ENCODE results near the gene DDC.
"Not testable (repeated sequence)": the region's sequence is repeated elsewhere in the genome, so short reads cannot be mapped to it uniquely, and the experiment has no call there.

Gene DDC

GRCh38 chr7:50529093-50529862 is 35.9 kb downstream of the DDC start:
- no peak for TF ChIP-seq Cebpa-rat (IDR thresholded peaks at IDR 0.05)

DNA sequence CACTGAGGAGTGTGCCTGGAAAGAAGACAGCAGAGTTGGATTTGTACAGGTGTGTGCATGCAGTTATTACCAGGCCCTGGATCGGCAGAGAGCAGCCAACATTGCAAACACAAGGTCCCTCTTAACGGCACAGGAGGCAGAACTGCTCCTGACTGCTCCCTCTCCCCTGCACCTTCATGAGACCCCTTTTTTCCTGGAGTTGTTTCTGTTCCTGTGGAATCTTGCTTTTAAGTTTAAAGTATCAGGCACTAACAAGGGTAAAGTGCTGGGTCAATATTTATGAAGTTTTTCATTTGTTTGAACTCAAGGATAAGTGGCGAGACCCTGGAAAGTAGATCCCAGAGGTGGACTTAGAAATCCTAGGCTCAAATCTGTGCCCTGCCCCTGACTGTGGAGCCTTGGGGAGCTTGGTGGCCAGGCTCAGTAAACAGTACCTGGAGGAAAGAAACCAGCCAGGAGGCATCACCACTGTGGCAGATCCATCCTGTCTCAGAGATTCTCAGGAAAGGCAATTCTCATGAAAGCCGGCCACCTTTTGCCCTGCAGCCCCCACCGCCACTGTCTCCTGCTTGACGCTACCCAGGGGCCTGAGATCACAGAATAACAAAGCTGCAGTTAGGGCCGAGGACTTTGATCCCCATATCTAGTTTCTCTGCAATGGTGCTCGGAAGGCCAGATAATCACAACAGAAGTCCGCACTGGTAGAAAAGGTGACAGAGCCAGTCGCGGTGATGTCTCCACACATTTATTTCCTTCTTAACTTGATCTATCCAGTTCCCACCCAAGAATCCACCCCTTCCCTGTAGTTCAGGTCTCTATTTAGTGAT is 36.7 kb downstream of the DDC start:
- no peak for TF ChIP-seq Cebpa-rat (IDR thresholded peaks at IDR 0.05)
- H4K20me1 ChIP-seq: no peaks in the 10 kb centered on the region
- no peaks in the 10 kb centered on the region for H3K36me3 ChIP-seq
- H3K4me1 ChIP-seq: no peaks in the 10 kb centered on the region
- H3K4me2 ChIP-seq: no peak overlapping the region
- no peak overlapping the region for H3K4me3 ChIP-seq
- no peaks in the 10 kb centered on the region for H3K9me3 ChIP-seq
- no peaks in the 10 kb centered on the region for H3K27me3 ChIP-seq
- H3K9ac ChIP-seq: no peak overlapping the region
- no peak overlapping the region for H3K27ac ChIP-seq

More at GRCh38 chr7:50529093-50529862, 35.9 kb downstream of the DDC start:
- H3K36me3 ChIP-seq: no peaks in the 10 kb centered on the region
- no peaks in the 10 kb centered on the region for H3K9me3 ChIP-seq
- H4K20me1 ChIP-seq: no peaks in the 10 kb centered on the region
- no peaks in the 10 kb centered on the region for H3K27me3 ChIP-seq
- no peak overlapping the region for H3K27ac ChIP-seq
- no peaks in the 10 kb centered on the region for H3K4me1 ChIP-seq
- H3K4me2 ChIP-seq: no peak overlapping the region
- no peak overlapping the region for H3K9ac ChIP-seq
- no peak overlapping the region for H3K4me3 ChIP-seq

DNA sequence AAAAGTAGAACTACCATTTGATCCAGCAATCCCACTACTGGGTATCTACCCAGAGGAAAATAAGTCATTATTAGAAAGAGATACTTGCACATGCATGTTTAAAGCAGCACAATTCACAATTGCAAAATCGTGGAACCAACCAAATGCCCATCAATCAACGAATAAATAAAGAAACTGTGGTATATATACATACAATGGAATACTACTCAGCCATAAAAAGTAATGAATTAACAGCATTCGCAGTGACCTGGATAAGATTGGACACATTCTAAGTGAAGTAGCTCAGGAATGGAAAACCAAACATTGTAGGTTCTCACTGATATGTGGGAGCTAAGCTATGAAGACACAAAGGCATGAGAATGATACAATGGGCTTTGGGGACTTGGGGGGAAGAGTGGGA is 45.9 kb downstream of the DDC start:
- H3K4me2 ChIP-seq, H4K20me1 ChIP-seq, H3K36me3 ChIP-seq, H3K27ac ChIP-seq, H3K4me3 ChIP-seq, H3K9ac ChIP-seq, H3K27me3 ChIP-seq, H3K4me1 ChIP-seq: not testable (repeated sequence)
- H3K9me3 ChIP-seq: peaks cover 17% of the 10 kb centered on the region; the same call in 1 of the 2 replicates

DNA sequence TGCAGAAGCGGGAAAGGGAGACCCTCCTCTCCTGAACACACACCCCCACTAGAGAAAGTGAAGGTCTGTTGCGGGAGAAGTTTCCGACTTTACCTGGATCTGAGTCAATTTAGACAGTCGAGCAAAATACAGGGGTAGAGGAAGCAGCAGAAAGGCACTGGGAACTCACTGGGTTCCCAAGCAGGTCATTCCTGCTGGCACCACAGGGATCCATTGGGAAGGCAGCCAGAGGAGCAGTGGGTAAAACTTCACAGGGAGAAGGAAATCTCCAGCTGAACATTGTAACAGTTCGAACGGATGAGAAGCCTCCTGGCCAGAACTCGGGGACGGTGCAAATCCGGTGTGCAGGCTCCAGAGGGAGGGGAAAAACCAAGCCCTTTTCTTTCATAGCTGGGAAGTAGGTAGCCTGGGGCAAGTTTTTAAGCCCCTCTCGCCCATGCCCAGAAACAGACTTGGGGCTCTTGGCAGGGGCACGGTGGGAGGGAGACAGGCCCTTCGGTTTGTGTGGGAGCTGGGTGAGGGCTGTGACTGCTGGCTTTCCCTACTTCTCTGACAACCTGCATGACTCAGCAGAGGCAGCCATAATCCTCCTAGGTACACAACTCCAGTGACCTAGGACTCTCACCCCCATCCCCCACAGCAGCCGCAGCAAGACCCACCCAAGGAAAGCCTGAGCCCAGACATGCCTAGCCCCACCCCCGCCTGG is 51.9 kb downstream of the DDC start:
- no peaks in the 10 kb centered on the region for H4K20me1 ChIP-seq
- H3K27me3 ChIP-seq: no peaks in the 10 kb centered on the region
- no peak overlapping the region for H3K27ac ChIP-seq
- peaks cover 12% of the 10 kb centered on the region; the same call in 1 of the 2 replicates for H3K9me3 ChIP-seq
- H3K4me1 ChIP-seq: peaks cover 10% of the 10 kb centered on the region
- TF ChIP-seq Cebpa-rat (IDR thresholded peaks at IDR 0.05): no peak
- H3K9ac ChIP-seq: no peak overlapping the region
- H3K4me3 ChIP-seq: no peak overlapping the region
- H3K36me3 ChIP-seq: no peaks in the 10 kb centered on the region
- H3K4me2 ChIP-seq: peak overlapping the region; percentile 36

DNA sequence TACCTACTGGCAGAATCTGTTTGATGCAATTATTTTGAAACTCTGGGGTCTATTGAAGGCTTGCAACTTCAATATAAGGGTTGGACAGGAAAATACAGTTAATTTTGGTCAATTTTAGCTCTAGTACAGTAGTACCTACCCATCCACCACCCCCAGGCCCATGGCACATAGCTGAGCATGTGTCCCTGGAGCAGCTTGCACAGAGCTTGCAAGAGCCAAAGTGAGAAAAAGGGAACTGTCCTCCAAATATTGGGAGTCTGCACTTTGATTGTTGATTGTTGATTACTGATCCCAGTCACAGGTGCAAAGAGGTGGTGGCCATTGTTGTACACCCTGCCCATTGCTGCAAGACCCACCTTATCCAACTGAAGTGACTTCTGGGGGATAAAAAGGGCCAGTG is 52.8 kb downstream of the DDC start:
- Histone ChIP-seq H3K36me3 (no peaks in the 10 kb centered on the region), H3K9me3 (peaks cover 2% of the 10 kb centered on the region; the same call in 1 of the 2 replicates), H3K27me3 (no peaks in the 10 kb centered on the region), H3K4me3 (no peak overlapping the region), H3K4me2 (peak overlapping the region; percentile 36), H3K4me1 (peaks cover 15% of the 10 kb centered on the region), H4K20me1 (no peaks in the 10 kb centered on the region), H3K27ac (no peak overlapping the region), H3K9ac (no peak overlapping the region)
- no peak for TF ChIP-seq Cebpa-rat (IDR thresholded peaks at IDR 0.05)

DNA sequence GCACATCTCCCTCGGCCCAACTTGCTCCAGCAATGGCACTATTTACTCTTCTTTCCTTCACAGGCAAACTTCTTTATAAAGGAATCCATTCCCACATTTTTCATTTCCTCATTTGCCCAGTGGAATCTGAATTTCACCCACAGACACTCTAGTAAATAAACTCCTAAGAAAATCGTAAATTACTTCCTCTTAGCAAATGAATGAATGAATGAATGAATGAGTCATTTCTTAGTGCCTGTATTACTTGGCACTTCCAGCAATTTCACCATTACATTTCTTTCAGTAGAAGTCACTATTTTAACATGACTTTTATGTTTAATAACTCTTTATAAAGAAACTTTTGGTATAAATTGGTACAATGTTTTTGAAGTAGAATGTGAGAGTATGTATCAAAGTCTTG is 55.7 kb downstream of the DDC start:
- Histone ChIP-seq H3K27me3 (no peaks in the 10 kb centered on the region), H3K9me3 (no peaks in the 10 kb centered on the region), H3K27ac (no peak overlapping the region)

GRCh38 chr7:50508471-50508943 is 56.7 kb downstream of the DDC start:
- Histone ChIP-seq H3K9me3 (no peaks in the 10 kb centered on the region), H3K4me2 (no peak overlapping the region), H4K20me1 (no peaks in the 10 kb centered on the region), H3K27ac (no peak overlapping the region), H3K4me1 (peaks cover 27% of the 10 kb centered on the region), H3K4me3 (no peak overlapping the region), H3K27me3 (no peaks in the 10 kb centered on the region), H3K9ac (no peak overlapping the region), H3K36me3 (no peaks in the 10 kb centered on the region)
- no peak for TF ChIP-seq Cebpa-rat (IDR thresholded peaks at IDR 0.05)

More for the DNA sequence above, 55.7 kb downstream of the DDC start:
- Histone ChIP-seq H3K36me3 (no peaks in the 10 kb centered on the region), H3K4me3 (no peak overlapping the region), H3K4me1 (peaks cover 27% of the 10 kb centered on the region), H3K9ac (no peak overlapping the region), H3K4me2 (no peak overlapping the region), H4K20me1 (no peaks in the 10 kb centered on the region)
- TF ChIP-seq Cebpa-rat (IDR thresholded peaks at IDR 0.05): no peak

DNA sequence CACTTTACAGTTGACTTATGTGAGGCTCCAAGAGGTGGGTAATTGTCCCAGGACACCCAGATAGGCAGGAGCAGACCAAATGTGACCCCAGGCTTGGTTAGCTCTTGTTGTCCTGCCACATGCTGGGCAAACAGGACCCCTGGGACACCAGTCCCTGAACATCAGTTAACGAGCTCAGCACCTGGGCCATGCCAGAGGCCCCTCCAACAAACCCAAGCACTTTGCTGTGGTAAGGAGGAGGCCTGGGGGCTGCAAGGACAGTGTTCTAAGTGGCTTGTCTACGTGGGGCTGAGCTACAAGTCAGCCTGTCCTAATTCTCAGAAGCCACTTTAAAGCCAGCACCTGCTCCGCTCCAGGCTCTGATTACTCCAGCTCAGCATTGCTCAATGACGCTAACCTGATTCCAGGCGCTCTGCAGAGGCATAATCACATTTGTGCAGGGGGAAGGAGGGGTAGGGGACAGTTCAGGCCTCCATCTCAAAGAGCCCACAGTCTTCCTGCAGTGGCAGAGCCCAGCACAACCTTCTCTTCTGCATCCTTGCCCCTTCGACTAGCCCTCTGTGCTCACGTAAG is 57.2 kb downstream of the DDC start:
- Histone ChIP-seq H3K27ac (peak overlapping the region; percentile 9; the same call in 1 of the 2 replicates), H3K9ac (no peak overlapping the region), H3K36me3 (no peaks in the 10 kb centered on the region), H3K4me1 (peaks cover 28% of the 10 kb centered on the region), H3K9me3 (no peaks in the 10 kb centered on the region), H4K20me1 (no peaks in the 10 kb centered on the region), H3K27me3 (no peaks in the 10 kb centered on the region), H3K4me3 (no peak overlapping the region), H3K4me2 (no peak overlapping the region)
- TF ChIP-seq Cebpa-rat (IDR thresholded peaks at IDR 0.05): no peak

DNA sequence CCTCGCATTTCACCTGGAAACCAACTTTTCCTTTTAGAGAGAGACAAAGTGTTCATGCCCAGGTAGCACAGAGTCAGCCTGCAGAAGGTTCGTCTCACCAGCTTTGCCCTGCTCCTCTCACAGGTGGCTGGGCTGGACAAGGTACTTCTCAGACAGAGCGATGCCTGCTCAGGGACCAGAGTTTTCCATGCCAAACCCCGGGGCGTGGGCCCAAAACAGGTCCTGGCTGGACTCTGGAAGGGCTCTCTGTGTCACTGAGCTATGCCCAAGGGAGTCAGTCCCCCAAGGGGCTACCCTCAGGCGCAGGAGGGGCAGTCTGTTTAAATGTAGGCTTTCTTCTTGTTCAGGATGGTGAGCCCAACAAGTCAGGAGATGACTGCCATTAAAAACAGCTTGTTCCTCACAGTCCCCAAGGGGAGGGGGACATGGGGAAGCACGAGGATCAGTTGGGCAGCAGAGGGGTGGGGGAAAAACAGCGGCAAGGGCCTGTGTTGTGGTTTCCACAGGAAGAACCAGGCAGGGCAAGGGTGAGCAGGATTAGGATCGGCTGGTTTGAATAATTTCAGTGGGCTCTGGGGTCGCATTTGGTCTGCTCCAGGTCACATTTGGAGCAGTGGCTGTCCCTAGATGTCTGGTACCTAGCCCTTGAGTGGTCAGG is 59.5 kb downstream of the DDC start:
- no peak overlapping the region for H3K9ac ChIP-seq
- TF ChIP-seq Cebpa-rat (IDR thresholded peaks at IDR 0.05): no peak
- H4K20me1 ChIP-seq: no peaks in the 10 kb centered on the region
- H3K4me1 ChIP-seq: peaks cover 35% of the 10 kb centered on the region
- H3K4me3 ChIP-seq: no peak overlapping the region
- no peaks in the 10 kb centered on the region for H3K27me3 ChIP-seq
- no peaks in the 10 kb centered on the region for H3K36me3 ChIP-seq
- H3K9me3 ChIP-seq: no peaks in the 10 kb centered on the region
- H3K27ac ChIP-seq: peak overlapping the region; percentile 41; the same call in 1 of the 2 replicates
- H3K4me2 ChIP-seq: peak overlapping the region; percentile 75
